Fibroblast of pulmonary artery (primary cell): ENCODE measurements around the gene VARS2.

Source experiments
- DNase-seq: peaks from one replicate; pipeline ENCODE4 v3.0.0-alpha.2; 2010; ENCODE audit warnings: low read depth
- H3K4me3 ChIP-seq: replicated peaks from 2 replicates; pipeline ENCODE4 v1.5.1; 2011; ENCODE audit warnings: low read depth, mild to moderate bottlenecking, control low read depth, low read length, moderate library complexity
- TF ChIP-seq, protein P1 (sequence below): IDR thresholded peaks from 2 replicates; pipeline ENCODE4 v1.5.1; 2011; ENCODE audit warnings: mild to moderate bottlenecking, control low read depth, low read length, inconsistent platforms; ENCODE audit errors: missing control alignments

VARS2 gene

DNA sequence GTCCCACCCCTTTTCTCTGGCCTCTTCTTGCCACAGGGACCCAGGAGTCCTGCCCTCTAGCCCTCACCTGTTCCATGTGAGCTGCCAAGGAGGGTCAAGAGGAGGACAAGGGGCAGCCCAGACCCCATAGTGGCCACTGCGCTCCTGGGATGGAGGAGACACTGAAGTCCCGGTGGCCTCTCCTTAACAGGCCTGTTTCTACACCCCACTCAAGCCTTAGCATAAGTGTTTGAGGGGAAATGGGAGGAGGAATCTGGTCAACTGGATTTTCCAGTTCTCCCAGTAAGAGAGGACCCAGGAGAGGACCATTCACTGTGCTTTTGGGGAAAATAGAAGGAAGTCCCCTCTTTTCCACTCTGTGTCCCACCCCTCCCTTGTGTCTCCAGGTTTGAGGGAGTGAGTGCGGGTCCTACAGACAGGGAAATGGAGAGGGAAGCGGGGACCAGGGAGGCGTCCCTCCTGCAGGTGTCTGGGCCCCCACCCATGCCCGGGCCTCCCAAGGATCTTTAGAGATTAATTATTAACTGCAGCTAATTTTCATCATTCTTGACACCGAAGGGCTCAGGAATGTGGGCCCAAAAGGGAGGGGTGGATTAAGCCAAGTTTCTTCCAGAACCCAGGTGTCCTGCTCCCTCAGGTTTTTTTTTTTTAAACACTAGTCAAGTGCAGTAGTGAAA is 18.1 kb downstream of the VARS2 start, which contains the start of gene SFTA2:
Gene SFTA2, minus strand, starts transcription at position 202 of the 677 bp plus-strand sequence. Its CDS starts 74 bp downstream, at position 128.
- TF ChIP-seq, protein P1, sequence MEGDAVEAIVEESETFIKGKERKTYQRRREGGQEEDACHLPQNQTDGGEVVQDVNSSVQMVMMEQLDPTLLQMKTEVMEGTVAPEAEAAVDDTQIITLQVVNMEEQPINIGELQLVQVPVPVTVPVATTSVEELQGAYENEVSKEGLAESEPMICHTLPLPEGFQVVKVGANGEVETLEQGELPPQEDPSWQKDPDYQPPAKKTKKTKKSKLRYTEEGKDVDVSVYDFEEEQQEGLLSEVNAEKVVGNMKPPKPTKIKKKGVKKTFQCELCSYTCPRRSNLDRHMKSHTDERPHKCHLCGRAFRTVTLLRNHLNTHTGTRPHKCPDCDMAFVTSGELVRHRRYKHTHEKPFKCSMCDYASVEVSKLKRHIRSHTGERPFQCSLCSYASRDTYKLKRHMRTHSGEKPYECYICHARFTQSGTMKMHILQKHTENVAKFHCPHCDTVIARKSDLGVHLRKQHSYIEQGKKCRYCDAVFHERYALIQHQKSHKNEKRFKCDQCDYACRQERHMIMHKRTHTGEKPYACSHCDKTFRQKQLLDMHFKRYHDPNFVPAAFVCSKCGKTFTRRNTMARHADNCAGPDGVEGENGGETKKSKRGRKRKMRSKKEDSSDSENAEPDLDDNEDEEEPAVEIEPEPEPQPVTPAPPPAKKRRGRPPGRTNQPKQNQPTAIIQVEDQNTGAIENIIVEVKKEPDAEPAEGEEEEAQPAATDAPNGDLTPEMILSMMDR, result no peak
- H3K4me3 ChIP-seq, result no peak within 1 kb of the TSS
- DNase-seq, result no peak

- H3K4me3 ChIP-seq, result no peak overlapping the region
- no peak for DNase-seq
- TF ChIP-seq, protein P1, result no peak
Observed at GRCh38 chr6:30932665-30933365, 18.8 kb downstream of the VARS2 start.

DNA sequence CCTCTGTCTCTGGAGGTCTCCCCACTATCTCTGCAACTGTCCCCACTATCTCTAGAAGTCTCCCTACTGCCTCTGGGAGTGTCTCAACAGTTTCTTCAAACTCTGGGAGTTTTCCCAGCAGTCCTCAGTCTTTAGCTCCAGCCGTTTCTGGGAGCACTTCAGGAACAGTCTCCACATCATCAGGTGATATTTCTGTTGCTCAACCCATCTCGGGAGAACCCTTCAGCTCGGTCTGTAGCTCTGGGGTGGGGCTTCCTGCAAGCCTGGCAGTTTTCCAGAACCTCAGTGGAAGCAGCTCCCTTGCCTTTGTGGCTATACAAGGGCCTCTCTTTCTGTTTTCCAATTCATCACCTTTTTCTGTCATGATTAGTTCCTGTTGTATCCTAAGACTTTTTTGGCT is 21.0 kb downstream of the VARS2 start:
- TF ChIP-seq, protein P1, result no peak
- no peak overlapping the region for H3K4me3 ChIP-seq
- peak; percentile 59 for DNase-seq

GRCh38 chr6:30937265-30937664 is 23.2 kb downstream of the VARS2 start:
- H3K4me3 ChIP-seq, result no peak overlapping the region
- no peak for DNase-seq
- TF ChIP-seq, protein P1, result no peak

DNA sequence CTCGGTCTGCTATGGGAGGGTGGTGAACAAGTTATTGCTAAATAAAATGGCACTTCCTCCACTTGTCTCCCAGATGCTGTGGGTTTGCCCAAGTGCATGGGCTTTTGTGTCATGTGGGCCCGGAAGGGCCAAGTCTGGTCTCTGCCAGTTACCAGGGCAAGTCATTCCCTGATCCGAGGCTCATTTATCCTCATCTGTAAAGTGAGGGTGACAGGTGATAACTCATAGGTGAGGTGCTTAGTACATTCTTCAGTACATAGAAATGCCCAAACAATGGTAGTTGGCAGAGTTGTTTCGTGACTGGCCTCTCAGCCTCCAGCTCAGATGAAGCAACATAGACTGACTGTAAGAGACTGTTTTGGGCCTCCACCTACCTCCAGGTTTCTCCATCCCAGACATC is 24.7 kb downstream of the VARS2 start:
- TF ChIP-seq, protein P1, result no peak
- DNase-seq, result no peak

DNA sequence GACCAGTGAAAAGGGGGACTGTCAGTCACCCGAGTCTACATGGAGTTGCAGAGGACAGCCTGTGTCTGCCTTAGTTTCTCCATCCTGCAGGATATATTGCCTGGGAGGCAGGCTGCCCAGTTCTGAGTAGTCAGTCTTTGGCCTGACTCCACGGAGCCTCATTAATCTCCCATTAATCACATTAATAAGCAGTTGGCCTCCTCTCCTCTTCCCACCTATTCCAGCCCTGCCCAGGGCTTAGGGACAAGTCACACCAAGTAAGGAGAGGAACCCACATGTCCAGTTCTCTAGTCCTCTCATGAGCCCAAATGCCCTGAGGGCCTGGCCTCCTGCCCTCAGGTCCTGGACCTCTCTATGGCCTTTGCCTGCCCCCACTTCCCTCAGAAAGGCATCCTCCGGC is 25.4 kb downstream of the VARS2 start:
- no peak overlapping the region for H3K4me3 ChIP-seq
- TF ChIP-seq, protein P1, result no peak
- DNase-seq, result no peak

More for the DNA sequence above, 24.7 kb downstream of the VARS2 start:
- no peak overlapping the region for H3K4me3 ChIP-seq
